ENCODE results near the gene RGS13. TPM values are rescaled to one million over a fixed set of nuclear protein-coding genes. Genes with fewer than 3 reads are reported as not detected.

RGS13 gene
- total and polyA plus RNA-seq, 12 donors = 0.06 to 0.51 (median 0.13) TPM; not detected in 9

DNA sequence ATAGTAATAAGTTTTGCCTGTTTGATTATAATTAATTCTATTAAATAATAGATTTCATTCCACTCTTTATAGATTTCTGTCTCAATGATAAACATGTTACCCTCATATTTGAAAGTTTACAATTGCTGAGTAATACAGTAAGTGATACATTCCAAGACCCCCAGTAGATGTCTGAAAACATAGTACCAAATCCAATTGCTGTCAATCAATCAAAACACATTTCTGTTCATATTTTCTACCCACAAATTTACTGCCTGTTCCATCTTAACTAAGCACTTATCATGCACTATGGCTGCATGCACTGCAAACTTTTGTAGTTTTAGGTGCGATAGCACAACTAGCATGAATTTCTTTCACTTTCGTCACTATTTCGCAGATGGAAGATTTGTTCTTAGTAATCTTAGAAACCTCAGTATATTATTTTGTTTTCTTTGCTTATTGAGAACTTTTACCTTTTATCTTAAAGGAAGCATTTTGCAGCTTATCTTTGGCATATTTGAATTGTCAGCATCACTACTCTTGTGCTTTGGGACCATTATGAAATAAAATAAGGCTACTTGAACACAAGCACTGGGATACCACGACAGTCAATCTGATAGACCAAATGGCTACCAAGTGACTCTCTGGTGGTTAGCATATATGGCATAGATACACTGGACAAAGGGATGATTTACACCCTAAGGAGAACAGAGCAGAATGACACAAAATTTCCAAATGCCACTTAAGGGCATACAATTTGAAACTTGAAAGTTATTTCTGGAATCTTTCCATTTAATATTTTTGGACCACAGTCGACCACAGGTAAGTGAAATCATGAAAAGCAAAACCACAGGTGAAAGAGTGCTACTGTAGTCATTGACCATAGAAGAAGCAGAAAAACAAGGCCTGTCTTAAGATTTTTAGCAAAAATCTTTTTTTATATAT lies 67.6 kb downstream of the RGS13 start:
- H3K4me3 ChIP-seq = no peak overlapping the region
- DNase-seq = no peak
- no peaks in the 10 kb centered on the region for H3K27me3 ChIP-seq
- WGBS, 4 donors = 88 to 96% (median 91%) methylated on average over 5 of the region's 5 CpGs
- H3K4me1 ChIP-seq (replicated peaks in 1 of 2) = peaks cover 16 to 26% of the 10 kb centered on the region in 2 donors
- H3K36me3 ChIP-seq (replicated peaks in 1 of 2) = no peaks in the 10 kb centered on the region
- no peak overlapping the region for H3K27ac ChIP-seq
- intact Hi-C loops (cut with DNase I) = no loop called here
- peaks cover 0 to 4% (median 0%) of the 10 kb centered on the region in 3 donors for H3K9me3 ChIP-seq (replicated peaks in 1 of 3)
- TF ChIP-seq POLR2A (IDR thresholded peaks at IDR 0.05) = no peak
- TF ChIP-seq, protein P1, sequence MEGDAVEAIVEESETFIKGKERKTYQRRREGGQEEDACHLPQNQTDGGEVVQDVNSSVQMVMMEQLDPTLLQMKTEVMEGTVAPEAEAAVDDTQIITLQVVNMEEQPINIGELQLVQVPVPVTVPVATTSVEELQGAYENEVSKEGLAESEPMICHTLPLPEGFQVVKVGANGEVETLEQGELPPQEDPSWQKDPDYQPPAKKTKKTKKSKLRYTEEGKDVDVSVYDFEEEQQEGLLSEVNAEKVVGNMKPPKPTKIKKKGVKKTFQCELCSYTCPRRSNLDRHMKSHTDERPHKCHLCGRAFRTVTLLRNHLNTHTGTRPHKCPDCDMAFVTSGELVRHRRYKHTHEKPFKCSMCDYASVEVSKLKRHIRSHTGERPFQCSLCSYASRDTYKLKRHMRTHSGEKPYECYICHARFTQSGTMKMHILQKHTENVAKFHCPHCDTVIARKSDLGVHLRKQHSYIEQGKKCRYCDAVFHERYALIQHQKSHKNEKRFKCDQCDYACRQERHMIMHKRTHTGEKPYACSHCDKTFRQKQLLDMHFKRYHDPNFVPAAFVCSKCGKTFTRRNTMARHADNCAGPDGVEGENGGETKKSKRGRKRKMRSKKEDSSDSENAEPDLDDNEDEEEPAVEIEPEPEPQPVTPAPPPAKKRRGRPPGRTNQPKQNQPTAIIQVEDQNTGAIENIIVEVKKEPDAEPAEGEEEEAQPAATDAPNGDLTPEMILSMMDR (IDR thresholded peaks at IDR 0.05) = no peak

DNA sequence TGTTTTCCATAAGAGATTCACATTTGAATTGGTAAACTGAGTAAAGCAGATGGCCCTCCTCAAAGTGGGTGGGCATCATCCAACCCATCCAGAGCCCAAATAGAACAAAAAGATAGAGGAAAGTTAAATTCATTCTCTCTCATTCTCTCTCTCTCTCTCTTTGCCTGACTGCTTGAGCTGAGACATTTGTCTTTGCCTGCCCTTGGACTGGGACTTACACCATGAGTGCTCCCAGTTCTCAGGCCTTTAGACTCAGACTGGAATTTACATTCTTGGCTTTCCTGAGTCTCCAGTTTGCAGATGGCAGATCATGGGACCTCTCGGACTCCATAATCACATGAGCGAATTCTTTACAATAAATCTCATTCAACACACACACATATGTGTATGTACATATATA lies 69.6 kb downstream of the RGS13 start:
- intact Hi-C loops (cut with DNase I) = no loop called here
- Histone ChIP-seq H3K4me1 (replicated peaks in 1 of 2) (peaks cover 16 to 32% of the 10 kb centered on the region in 2 donors), H3K9me3 (replicated peaks in 1 of 3) (no peaks in the 10 kb centered on the region), H3K36me3 (replicated peaks in 1 of 2) (no peaks in the 10 kb centered on the region), H3K27me3 (no peaks in the 10 kb centered on the region), H3K27ac (no peak overlapping the region), H3K4me3 (no peak overlapping the region)
- TF ChIP-seq POLR2A (IDR thresholded peaks at IDR 0.05) = no peak
- TF ChIP-seq, protein P1 (IDR thresholded peaks at IDR 0.05) = no peak
- WGBS, 4 donors = 96 to 98% (median 98%) methylated on average over 2 of the region's 2 CpGs
- no peak for DNase-seq

- TF ChIP-seq, protein P1 (IDR thresholded peaks at IDR 0.05) = no peak
- TF ChIP-seq POLR2A (IDR thresholded peaks at IDR 0.05) = no peak
- Histone ChIP-seq H3K36me3 (replicated peaks in 1 of 2) (no peaks in the 10 kb centered on the region), H3K4me3 (no peak overlapping the region), H3K27ac (no peak overlapping the region), H3K9me3 (replicated peaks in 1 of 3) (no peaks in the 10 kb centered on the region), H3K27me3 (no peaks in the 10 kb centered on the region), H3K4me1 (replicated peaks in 1 of 2) (peaks cover 11 to 19% of the 10 kb centered on the region in 2 donors)
- intact Hi-C loops (cut with DNase I) = no loop called here
- no peak for DNase-seq
- WGBS, 4 donors = 84 to 93% (median 92%) methylated on average over 2 of the region's 2 CpGs
These were observed 71.0 kb downstream of the RGS13 start for GRCh38 chr1:192706936-192707335.

DNA sequence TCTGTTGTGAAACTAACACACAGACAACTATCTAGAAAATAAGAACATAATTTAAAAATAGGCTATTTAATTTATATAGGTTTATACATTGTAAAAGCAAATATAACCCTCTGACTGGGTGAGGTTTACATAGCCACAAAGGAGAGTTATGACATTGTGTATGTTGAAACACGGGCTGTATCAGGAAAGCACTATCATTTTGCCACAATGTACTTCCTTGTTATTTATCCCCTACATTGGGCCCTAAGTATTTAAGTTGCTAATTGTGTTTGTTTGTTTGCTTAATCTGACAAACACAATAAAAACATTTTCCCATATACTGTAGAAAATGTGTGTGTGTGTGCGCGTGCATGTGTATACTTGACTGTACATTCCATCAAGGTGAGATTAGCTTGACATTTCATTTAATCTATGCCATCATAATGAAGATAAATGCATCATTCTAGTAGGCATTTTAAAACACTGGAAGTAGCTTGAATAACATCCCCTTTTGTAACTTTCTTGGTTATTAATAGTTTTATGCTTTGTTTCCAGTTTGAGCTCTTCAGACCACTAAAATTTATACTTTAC lies 72.1 kb downstream of the RGS13 start:
- H3K4me1 ChIP-seq (replicated peaks in 1 of 2) = peaks cover 0 to 8% of the 10 kb centered on the region in 2 donors
- H3K36me3 ChIP-seq (replicated peaks in 1 of 2) = no peaks in the 10 kb centered on the region
- intact Hi-C loops (cut with DNase I) = no loop called here
- TF ChIP-seq, protein P1 (IDR thresholded peaks at IDR 0.05) = no peak
- no peak for TF ChIP-seq POLR2A (IDR thresholded peaks at IDR 0.05)
- H3K27me3 ChIP-seq = no peaks in the 10 kb centered on the region
- H3K27ac ChIP-seq = no peak overlapping the region
- WGBS, 4 donors = 89 to 95% (median 95%) methylated on average over 3 of the region's 3 CpGs
- no peak for DNase-seq
- no peak overlapping the region for H3K4me3 ChIP-seq
- H3K9me3 ChIP-seq (replicated peaks in 1 of 3) = no peaks in the 10 kb centered on the region

All from adrenal gland (tissue), 12 donors.